Activated CD8-positive, alpha-beta T cell treated with anti-CD3 and anti-CD28 coated beads for 36 hours (primary cell): ENCODE data around the gene TNS4. TPM values are rescaled to one million over a fixed set of nuclear protein-coding genes. Genes with fewer than 3 reads are reported as not detected.

Experiments
- ATAC-seq: fragments of 200-7000 bp; cut with Tn5 transposase; one replicate; pipeline ENCODE4 v1.10.0; 2021; ENCODE audit warnings: mild to moderate bottlenecking, moderate library complexity
- CTCF ChIA-PET: fragments of 350-600 bp; sonication (Branson Sonifier 250); formaldehyde crosslinking; loops from one replicate; lab custom pipeline; 2021; ENCODE audit warnings: antibody characterized with exemption; lab: Charles Lee
- POLR2A ChIA-PET: fragments of 350-600 bp; sonication (Branson Sonifier 250); formaldehyde crosslinking; loops from one replicate; lab custom pipeline; 2021; ENCODE audit warnings: antibody characterized with exemption; lab: Charles Lee
- DNase-seq: peaks from one replicate; pipeline ENCODE4 v3.0.0-alpha.2; 2020
- H3K27ac Mint-ChIP-seq: one replicate; pipeline ENCODE4 v1.8.0; 2021; ENCODE audit warnings: mild to moderate bottlenecking, mixed read lengths
- H3K27me3 Mint-ChIP-seq: one replicate; pipeline ENCODE4 v1.8.0; 2021; ENCODE audit warnings: mixed read lengths
- H3K36me3 Mint-ChIP-seq: one replicate; pipeline ENCODE4 v1.8.0; 2021; ENCODE audit warnings: low read depth, mixed read lengths
- H3K4me1 Mint-ChIP-seq: one replicate; pipeline ENCODE4 v1.8.0; 2021; ENCODE audit warnings: low read depth, mixed read lengths
- H3K4me3 Mint-ChIP-seq: one replicate; pipeline ENCODE4 v1.8.0; 2021; ENCODE audit warnings: mild to moderate bottlenecking, moderate library complexity, mixed read lengths
- H3K9me3 Mint-ChIP-seq: one replicate; pipeline ENCODE4 v1.8.0; 2021; ENCODE audit warnings: mixed read lengths
- CTCF ChIP-seq: fragments of 200-600 bp; IDR thresholded peaks from one replicate; pipeline ENCODE4 v1.8.0; 2022; ENCODE audit warnings: antibody characterized with exemption, mild to moderate bottlenecking
- intact Hi-C: fragments of 100-400 bp; cut with micrococcal nuclease; formaldehyde crosslinking; loops from one replicate; pipeline ENCODE4 v1.10.0; 2022
- total RNA-seq, 2 experiments: library from RNA; stranded (reverse); gene quantifications; one replicate each; pipeline ENCODE4 v1.2.3, GENCODE V29; 2021

TNS4 gene
- total RNA-seq, 2 experiments from 2014 or later = 5.8 to 6.3 TPM

GRCh38 chr17:40502716-40503115 is 1.3 kb upstream of the TNS4 start:
- Mint-ChIP-seq H3K4me3 (no peak overlapping the region), H3K27ac (no peak overlapping the region), H3K36me3 (no peaks in the 10 kb centered on the region), H3K27me3 (peaks cover 8% of the 10 kb centered on the region), H3K9me3 (no peaks in the 10 kb centered on the region), H3K4me1 (no peaks in the 10 kb centered on the region)
- no peak for DNase-seq
- ChIA-PET POLR2A (no interaction called here), CTCF (interaction anchor here (1.5 kb wide), 1 partner anchor 11 kb away, joined by 4 read pairs; no protein-coding TSS in a partner anchor)
- intact Hi-C loops = no loop called here
- no peak for TF ChIP-seq CTCF
- no peak for ATAC-seq

GRCh38 chr17:40500709-40501108 is 714 bp downstream of the TNS4 start:
- peaks cover 8% of the 10 kb centered on the region for H3K27me3 Mint-ChIP-seq
- H3K4me1 Mint-ChIP-seq = no peaks in the 10 kb centered on the region
- ChIA-PET CTCF (no interaction called here), POLR2A (no interaction called here)
- ATAC-seq (no peak), DNase-seq (no peak)
- TF ChIP-seq CTCF = no peak
- intact Hi-C loops = no loop called here
- H3K36me3 Mint-ChIP-seq = no peaks in the 10 kb centered on the region
- no peak overlapping the region for H3K27ac Mint-ChIP-seq
- H3K4me3 Mint-ChIP-seq = no peak overlapping the region
- no peaks in the 10 kb centered on the region for H3K9me3 Mint-ChIP-seq

- H3K9me3 Mint-ChIP-seq = no peaks in the 10 kb centered on the region
- ChIA-PET POLR2A (no interaction called here), CTCF (interaction anchor here (2.5 kb wide), 1 partner anchor 24 kb away, joined by 14 read pairs; no protein-coding TSS in a partner anchor)
- H3K27ac Mint-ChIP-seq = no peak overlapping the region
- ATAC-seq (no peak), DNase-seq (no peak)
- peaks cover 8% of the 10 kb centered on the region for H3K27me3 Mint-ChIP-seq
- no peak overlapping the region for H3K4me3 Mint-ChIP-seq
- intact Hi-C loops = no loop called here
- H3K36me3 Mint-ChIP-seq = no peaks in the 10 kb centered on the region
- no peak for TF ChIP-seq CTCF
- no peaks in the 10 kb centered on the region for H3K4me1 Mint-ChIP-seq
These were observed 1.2 kb downstream of the TNS4 start for GRCh38 chr17:40500190-40500589.

GRCh38 chr17:40499551-40500189 is 1.8 kb downstream of the TNS4 start:
- ATAC-seq = no peak
- Mint-ChIP-seq H3K4me1 (no peaks in the 10 kb centered on the region), H3K36me3 (no peaks in the 10 kb centered on the region), H3K4me3 (no peak overlapping the region), H3K27ac (no peak overlapping the region), H3K9me3 (no peaks in the 10 kb centered on the region), H3K27me3 (peaks cover 8% of the 10 kb centered on the region)
- no peak for DNase-seq
- ChIA-PET CTCF (interaction anchor here (2.5 kb wide), 1 partner anchor 24 kb away, joined by 14 read pairs; no protein-coding TSS in a partner anchor), POLR2A (interaction anchor here (1.5 kb wide), 1 partner anchor 10 kb away, joined by 3 read pairs; no protein-coding TSS in a partner anchor)
- TF ChIP-seq CTCF = no peak
- intact Hi-C loops = no loop called here
